Lung (tissue), 12 donors: ENCODE data around the gene OAF. TPM values are rescaled to one million over a fixed set of nuclear protein-coding genes. Genes with fewer than 3 reads are reported as not detected.

Experiments
- ATAC-seq: fragments of 200-7000 bp; cut with Tn5 transposase; one replicate; pipeline ENCODE4 v1.9.1; 2020; ENCODE audit warnings: moderate number of reproducible peaks; ENCODE audit not compliant: insufficient read depth, low FRiP score
- DNase-seq, 3 donors: peaks; one replicate each; pipeline ENCODE4 v3.0.0-alpha.2; 2013 to 2017
- H3K27ac ChIP-seq, 2 donors: one replicate each; pipeline ENCODE4 v1.5.1; 2013; ENCODE audit warnings: mild to moderate bottlenecking in 2 of 2, moderate library complexity in 2 of 2, control low read depth in 1 of 2, inconsistent platforms in 1 of 2, low read depth in 1 of 2, low read length in 1 of 2
- H3K27me3 ChIP-seq, 3 donors: one replicate each; pipeline ENCODE4 v1.5.1; 2013; ENCODE audit warnings: low read length in 2 of 3; ENCODE audit not compliant: control insufficient read depth in 3 of 3, insufficient read depth in 3 of 3
- H3K36me3 ChIP-seq, 4 donors: one replicate each; pipeline ENCODE4 v1.5.1; 2013; ENCODE audit warnings: low read length in 4 of 4, mild to moderate bottlenecking in 1 of 4, moderate library complexity in 1 of 4; ENCODE audit not compliant: control insufficient read depth in 4 of 4, insufficient read depth in 4 of 4
- H3K4me1 ChIP-seq, 5 donors: one replicate each; pipeline ENCODE4 v1.5.1; 2013; ENCODE audit warnings: low read length in 5 of 5, mild to moderate bottlenecking in 2 of 5, moderate library complexity in 1 of 5; ENCODE audit not compliant: control insufficient read depth in 5 of 5, insufficient read depth in 5 of 5
- H3K4me3 ChIP-seq: one replicate; pipeline ENCODE4 v1.5.1; 2013; ENCODE audit warnings: mild to moderate bottlenecking, control low read depth, moderate library complexity
- H3K9ac ChIP-seq, 2 donors: one replicate each; pipeline ENCODE4 v1.5.1; 2013; ENCODE audit warnings: low read length in 2 of 2, control low read depth in 1 of 2; ENCODE audit not compliant: insufficient read depth in 1 of 2
- H3K9me3 ChIP-seq, 4 donors: one replicate each; pipeline ENCODE4 v1.5.1; 2013; ENCODE audit warnings: low read length in 3 of 4, mild to moderate bottlenecking in 1 of 4, moderate library complexity in 1 of 4; ENCODE audit not compliant: control insufficient read depth in 4 of 4, insufficient read depth in 3 of 4
- CTCF ChIP-seq: IDR thresholded peaks from 2 replicates; pipeline ENCODE4 v1.5.1; 2012; ENCODE audit warnings: mild to moderate bottlenecking; ENCODE audit errors: control extremely low read depth, extremely low read depth
- WGBS, 2 donors: extraction: QIAGEN DNeasy Blood & Tissue Kit; methylation state at CpG; one replicate each; pipeline ENCODE4 v1.1.7; 2013; 5-methylcytosine and 5-hydroxymethylcytosine counted together
- polyA plus RNA-seq, 2 donors: library from polyadenylated mRNA; stranded (reverse); fragments of 200-250 nt; gene quantifications; one replicate each; pipeline ENCODE4 v1.2.1, GENCODE V29; 2013
- total RNA-seq, 2 donors: library from RNA; depleted of rRNA in 1 of 2; stranded (reverse); fragments of >200 nt in 1 of 2; gene quantifications; one replicate each; pipeline ENCODE4 v1.2.1, GENCODE V29; 2014 to 2021
- donor health status: control.
- donor health status: control.
- donor health status: Bipolar disorder and iron deficiency.
- donor health status: healthy.
- donor health status: DM: yes; HTN: yes; CAD: no.

Gene OAF
- total and polyA plus RNA-seq, 4 donors, result 7.7 to 27.4 (median 12.0) TPM

GRCh38 chr11:120220747-120221037, 9.9 kb downstream of the OAF start:
- no peaks in the 10 kb centered on the region for H3K9me3 ChIP-seq
- no peaks in the 10 kb centered on the region for H3K27me3 ChIP-seq
- 93 to 94% methylated on average over 4 of the region's 4 CpGs for WGBS, 2 donors
- H3K36me3 ChIP-seq, result peaks cover 0 to 6% (median 2%) of the 10 kb centered on the region in 4 donors
- H3K4me1 ChIP-seq, result peaks cover 0 to 48% (median 19%) of the 10 kb centered on the region in 5 donors
- H3K9ac ChIP-seq, result no peak overlapping the region
- no peak for ATAC-seq
- no peak for TF ChIP-seq CTCF
- no peak overlapping the region for H3K27ac ChIP-seq
- H3K4me3 ChIP-seq, result no peak overlapping the region
- DNase-seq, result no peak

GRCh38 chr11:120221115-120221752, 10.4 kb downstream of the OAF start:
- no peak for DNase-seq
- H3K4me3 ChIP-seq, result no peak overlapping the region
- H3K4me1 ChIP-seq, result peaks cover 0 to 48% (median 19%) of the 10 kb centered on the region in 5 donors
- peaks cover 0 to 6% (median 2%) of the 10 kb centered on the region in 4 donors for H3K36me3 ChIP-seq
- TF ChIP-seq CTCF, result no peak
- H3K27me3 ChIP-seq, result no peaks in the 10 kb centered on the region
- no peak overlapping the region for H3K9ac ChIP-seq
- no peak overlapping the region for H3K27ac ChIP-seq
- 89 to 93% methylated on average over 1 of the region's 1 CpG for WGBS, 2 donors
- H3K9me3 ChIP-seq, result no peaks in the 10 kb centered on the region
- ATAC-seq, result no peak

- no peak for DNase-seq
- no peaks in the 10 kb centered on the region for H3K9me3 ChIP-seq
- no peak for TF ChIP-seq CTCF
- 90 to 91% methylated on average over 8 of the region's 8 CpGs for WGBS, 2 donors
- no peaks in the 10 kb centered on the region for H3K27me3 ChIP-seq
- no peak for ATAC-seq
- no peak overlapping the region for H3K4me3 ChIP-seq
- H3K36me3 ChIP-seq, result peaks cover 0 to 6% (median 2%) of the 10 kb centered on the region in 4 donors
- H3K27ac ChIP-seq, result no peak overlapping the region
- peaks cover 0 to 39% (median 16%) of the 10 kb centered on the region in 5 donors for H3K4me1 ChIP-seq
- no peak overlapping the region for H3K9ac ChIP-seq
Measured at GRCh38 chr11:120222916-120223315, 12.1 kb downstream of the OAF start.

GRCh38 chr11:120223793-120224192, 13.0 kb downstream of the OAF start:
- no peak for TF ChIP-seq CTCF
- H3K4me1 ChIP-seq, result peaks cover 0 to 31% (median 8%) of the 10 kb centered on the region in 5 donors
- H3K9ac ChIP-seq, result no peak overlapping the region
- no peak overlapping the region for H3K4me3 ChIP-seq
- DNase-seq, result no peak
- WGBS, 2 donors, result 6 to 21% methylated on average over 1 of the region's 1 CpG
- no peaks in the 10 kb centered on the region for H3K27me3 ChIP-seq
- no peaks in the 10 kb centered on the region for H3K9me3 ChIP-seq
- ATAC-seq, result no peak
- H3K27ac ChIP-seq, result no peak overlapping the region
- H3K36me3 ChIP-seq, result peaks cover 0 to 6% (median 2%) of the 10 kb centered on the region in 4 donors
